ENCODE results near the gene HSD17B2.

DNA sequence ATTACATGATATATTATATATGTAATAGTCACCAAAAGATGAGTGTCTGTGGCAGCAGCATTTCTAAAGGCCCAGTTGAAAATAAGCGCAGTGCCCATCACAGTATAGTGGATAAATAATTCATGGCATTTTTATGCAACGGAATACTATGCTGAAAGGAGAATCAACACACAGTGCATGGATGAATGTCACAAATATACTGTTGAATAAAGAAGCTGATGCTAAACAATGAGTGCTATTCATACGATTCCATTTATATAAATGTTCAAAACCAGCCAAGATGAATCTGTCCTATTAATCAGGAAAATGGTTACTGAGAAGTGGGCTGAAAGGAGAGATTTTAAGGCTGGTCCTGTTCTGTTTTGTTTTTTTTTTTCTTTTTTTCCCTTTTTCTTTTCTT is 61.6 kb downstream of the HSD17B2 start:
- TF ChIP-seq CTCF (IDR thresholded peaks at IDR 0.05; ENCODE audit: insufficient read depth, low read length) (no peak), POLR2AphosphoS5 (IDR thresholded peaks at IDR 0.05; ENCODE audit: low read depth) (no peak), REST (IDR thresholded peaks at IDR 0.05; ENCODE audit: insufficient replicate concordance, low read depth) (no peak), GABPA (IDR thresholded peaks at IDR 0.05; ENCODE audit: low read depth) (no peak)
